ENCODE data around the gene MRPL18.

The MRPL18 gene

GRCh38 chr6:159761129-159761872 is 29.0 kb upstream of the MRPL18 start:
- H3K9me3 Mint-ChIP-seq, result no peaks in the 10 kb centered on the region
- H3K4me1 Mint-ChIP-seq, result peaks cover 34% of the 10 kb centered on the region
- no peaks in the 10 kb centered on the region for H3K27me3 Mint-ChIP-seq
- peak overlapping the region; percentile 96 for H3K27ac Mint-ChIP-seq
- H3K4me3 Mint-ChIP-seq, result peak overlapping the region; percentile 93
- peaks cover 13% of the 10 kb centered on the region for H3K36me3 Mint-ChIP-seq

- peak within 1 kb of the TSS; percentile 96 for H3K27ac Mint-ChIP-seq
Measured at GRCh38 chr6:159761873-159762680, 28.2 kb upstream of the MRPL18 start, which contains the start of gene ACAT2. ACAT2 (plus strand) TSS chr6:159762045; CDS start chr6:159762088, 43 bp downstream.

GRCh38 chr6:159762681-159763293 is 27.5 kb upstream of the MRPL18 start:
- Mint-ChIP-seq H3K9me3 (no peaks in the 10 kb centered on the region), H3K4me1 (peaks cover 33% of the 10 kb centered on the region), H3K36me3 (peaks cover 12% of the 10 kb centered on the region)

More at GRCh38 chr6:159761873-159762680, 28.2 kb upstream of the MRPL18 start, which contains the start of gene ACAT2:
- H3K27me3 Mint-ChIP-seq, result no peaks in the 10 kb centered on the region
- H3K4me1 Mint-ChIP-seq, result peaks cover 34% of the 10 kb centered on the region
- peaks cover 13% of the 10 kb centered on the region for H3K36me3 Mint-ChIP-seq
- no peaks in the 10 kb centered on the region for H3K9me3 Mint-ChIP-seq
- H3K4me3 Mint-ChIP-seq, result peak within 1 kb of the TSS; percentile 93

GRCh38 chr6:159766906-159767305 is 23.4 kb upstream of the MRPL18 start:
- Mint-ChIP-seq H3K4me3 (no peak overlapping the region), H3K27me3 (no peaks in the 10 kb centered on the region), H3K4me1 (peaks cover 10% of the 10 kb centered on the region), H3K36me3 (peaks cover 16% of the 10 kb centered on the region), H3K27ac (no peak overlapping the region), H3K9me3 (no peaks in the 10 kb centered on the region)

More at GRCh38 chr6:159762681-159763293, 27.5 kb upstream of the MRPL18 start:
- Mint-ChIP-seq H3K27me3 (no peaks in the 10 kb centered on the region), H3K4me3 (peak overlapping the region; percentile 93), H3K27ac (peak overlapping the region; percentile 94)

GRCh38 chr6:159769470-159769869 is 20.8 kb upstream of the MRPL18 start:
- peaks cover 3% of the 10 kb centered on the region for H3K4me1 Mint-ChIP-seq
- H3K27me3 Mint-ChIP-seq, result no peaks in the 10 kb centered on the region
- H3K4me3 Mint-ChIP-seq, result no peak overlapping the region
- H3K9me3 Mint-ChIP-seq, result no peaks in the 10 kb centered on the region
- no peak overlapping the region for H3K27ac Mint-ChIP-seq
- peaks cover 19% of the 10 kb centered on the region for H3K36me3 Mint-ChIP-seq

GRCh38 chr6:159772196-159772595 is 18.1 kb upstream of the MRPL18 start:
- Mint-ChIP-seq H3K4me3 (no peak overlapping the region), H3K9me3 (no peaks in the 10 kb centered on the region), H3K36me3 (peaks cover 19% of the 10 kb centered on the region), H3K4me1 (peaks cover 3% of the 10 kb centered on the region), H3K27me3 (no peaks in the 10 kb centered on the region), H3K27ac (no peak overlapping the region)

GRCh38 chr6:159777240-159777904 is 12.9 kb upstream of the MRPL18 start:
- no peaks in the 10 kb centered on the region for H3K9me3 Mint-ChIP-seq
- H3K27ac Mint-ChIP-seq, result peak overlapping the region; percentile 65
- no peak overlapping the region for H3K4me3 Mint-ChIP-seq
- no peaks in the 10 kb centered on the region for H3K27me3 Mint-ChIP-seq
- peaks cover 13% of the 10 kb centered on the region for H3K36me3 Mint-ChIP-seq
- peaks cover 8% of the 10 kb centered on the region for H3K4me1 Mint-ChIP-seq

GRCh38 chr6:159778131-159778530 is 12.1 kb upstream of the MRPL18 start:
- Mint-ChIP-seq H3K27me3 (no peaks in the 10 kb centered on the region), H3K9me3 (no peaks in the 10 kb centered on the region), H3K4me3 (no peak overlapping the region), H3K27ac (no peak overlapping the region), H3K4me1 (peaks cover 15% of the 10 kb centered on the region), H3K36me3 (peaks cover 17% of the 10 kb centered on the region)

- Mint-ChIP-seq H3K27ac (no peak overlapping the region), H3K4me1 (peaks cover 18% of the 10 kb centered on the region), H3K36me3 (peaks cover 15% of the 10 kb centered on the region), H3K27me3 (no peaks in the 10 kb centered on the region), H3K9me3 (no peaks in the 10 kb centered on the region), H3K4me3 (no peak overlapping the region)
Measured at GRCh38 chr6:159778542-159779103, 11.6 kb upstream of the MRPL18 start.

GRCh38 chr6:159788276-159788675 is 2.0 kb upstream of the MRPL18 start:
- H3K9me3 Mint-ChIP-seq, result no peaks in the 10 kb centered on the region
- H3K27ac Mint-ChIP-seq, result peak overlapping the region; percentile 90
- peaks cover 61% of the 10 kb centered on the region for H3K4me1 Mint-ChIP-seq
- H3K27me3 Mint-ChIP-seq, result no peaks in the 10 kb centered on the region
- peaks cover 33% of the 10 kb centered on the region for H3K36me3 Mint-ChIP-seq
- H3K4me3 Mint-ChIP-seq, result peak overlapping the region; percentile 99

GRCh38 chr6:159788753-159789376 is 1.4 kb upstream of the MRPL18 start:
- H3K4me1 Mint-ChIP-seq, result peaks cover 62% of the 10 kb centered on the region
- peak overlapping the region; percentile 90 for H3K27ac Mint-ChIP-seq
- peaks cover 31% of the 10 kb centered on the region for H3K36me3 Mint-ChIP-seq
- no peaks in the 10 kb centered on the region for H3K27me3 Mint-ChIP-seq
- H3K9me3 Mint-ChIP-seq, result no peaks in the 10 kb centered on the region
- peak overlapping the region; percentile 99 for H3K4me3 Mint-ChIP-seq

- peak within 1 kb of the TSS; percentile 99 for H3K4me3 Mint-ChIP-seq
- H3K9me3 Mint-ChIP-seq, result no peaks in the 10 kb centered on the region
- H3K27me3 Mint-ChIP-seq, result no peaks in the 10 kb centered on the region
- H3K27ac Mint-ChIP-seq, result peak within 1 kb of the TSS; percentile 98
- H3K4me1 Mint-ChIP-seq, result peaks cover 66% of the 10 kb centered on the region
- peaks cover 31% of the 10 kb centered on the region for H3K36me3 Mint-ChIP-seq
Measured at GRCh38 chr6:159789377-159790148, 704 bp upstream of the MRPL18 start, which contains the start of gene TCP1. TCP1 (minus strand) TSS chr6:159789602; CDS start chr6:159789468, 134 bp downstream.

GRCh38 chr6:159790956-159791598 is 810 bp downstream of the MRPL18 start:
- peaks cover 60% of the 10 kb centered on the region for H3K4me1 Mint-ChIP-seq
- peaks cover 23% of the 10 kb centered on the region for H3K36me3 Mint-ChIP-seq
- H3K27ac Mint-ChIP-seq, result peak overlapping the region; percentile 95
- no peaks in the 10 kb centered on the region for H3K9me3 Mint-ChIP-seq
- peak overlapping the region; percentile 99 for H3K4me3 Mint-ChIP-seq
- no peaks in the 10 kb centered on the region for H3K27me3 Mint-ChIP-seq

Measured in activated naive CD4-positive, alpha-beta T cell treated with anti-CD3 and anti-CD28 coated beads, Interleukin-2, amount 50 U/mL, for 24 hours (primary cell).